ENCODE measurements around the gene NADK2.

DNA sequence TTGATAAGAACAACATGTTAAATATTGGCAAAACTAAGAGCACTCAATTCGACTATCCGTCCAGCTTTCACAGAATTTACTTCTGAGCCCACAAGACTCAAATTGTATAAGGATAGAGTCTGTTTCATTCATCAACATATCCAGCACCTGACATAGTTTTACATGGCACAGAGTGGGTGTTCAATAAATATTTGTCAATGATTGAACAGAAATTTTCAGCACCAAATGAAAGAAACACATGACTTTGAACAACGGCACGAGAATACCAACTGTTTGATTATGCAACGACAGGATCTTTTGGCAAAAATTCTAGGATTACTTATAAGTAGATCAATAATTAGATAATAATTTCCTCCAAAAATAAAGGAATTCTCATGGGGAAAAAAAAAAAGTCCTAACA is 48.0 kb downstream of the NADK2 start:
- TF ChIP-seq, protein P1, sequence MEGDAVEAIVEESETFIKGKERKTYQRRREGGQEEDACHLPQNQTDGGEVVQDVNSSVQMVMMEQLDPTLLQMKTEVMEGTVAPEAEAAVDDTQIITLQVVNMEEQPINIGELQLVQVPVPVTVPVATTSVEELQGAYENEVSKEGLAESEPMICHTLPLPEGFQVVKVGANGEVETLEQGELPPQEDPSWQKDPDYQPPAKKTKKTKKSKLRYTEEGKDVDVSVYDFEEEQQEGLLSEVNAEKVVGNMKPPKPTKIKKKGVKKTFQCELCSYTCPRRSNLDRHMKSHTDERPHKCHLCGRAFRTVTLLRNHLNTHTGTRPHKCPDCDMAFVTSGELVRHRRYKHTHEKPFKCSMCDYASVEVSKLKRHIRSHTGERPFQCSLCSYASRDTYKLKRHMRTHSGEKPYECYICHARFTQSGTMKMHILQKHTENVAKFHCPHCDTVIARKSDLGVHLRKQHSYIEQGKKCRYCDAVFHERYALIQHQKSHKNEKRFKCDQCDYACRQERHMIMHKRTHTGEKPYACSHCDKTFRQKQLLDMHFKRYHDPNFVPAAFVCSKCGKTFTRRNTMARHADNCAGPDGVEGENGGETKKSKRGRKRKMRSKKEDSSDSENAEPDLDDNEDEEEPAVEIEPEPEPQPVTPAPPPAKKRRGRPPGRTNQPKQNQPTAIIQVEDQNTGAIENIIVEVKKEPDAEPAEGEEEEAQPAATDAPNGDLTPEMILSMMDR (IDR thresholded peaks at IDR 0.05; ENCODE audit: low read depth, low read length, poor library complexity, severe bottlenecking): no peak
- no peak for TF ChIP-seq EZH2phosphoT487 (IDR thresholded peaks at IDR 0.05; ENCODE audit: borderline replicate concordance, low read length)
